Left lung (tissue), 10 donors: ENCODE measurements around the gene SLC34A3. TPM values are rescaled to one million over a fixed set of nuclear protein-coding genes. Genes with fewer than 3 reads are reported as not detected.

Experiments used
- ATAC-seq: fragments of 200-7000 bp; cut with Tn5 transposase; one replicate; pipeline ENCODE4 v1.9.1; 2020; ENCODE audit warnings: moderate library complexity
- DNase-seq, 4 donors: peaks; one replicate each; pipeline ENCODE4 v3.0.0-alpha.2; 2013 to 2020
- H3K27ac ChIP-seq, 2 donors: fragments of 200-600 bp; sonication (generic) in 1 of 2; one replicate each; pipeline versions ENCODE4 v1.5.0 to v1.8.0; 2020 to 2021
- H3K27me3 ChIP-seq, 2 donors: fragments of 200-600 bp; sonication (generic) in 1 of 2; one replicate each; pipeline versions ENCODE4 v1.5.0 to v1.8.0; 2020 to 2021
- H3K36me3 ChIP-seq, 2 donors: fragments of 200-600 bp; sonication (generic) in 1 of 2; one replicate each; pipeline versions ENCODE4 v1.5.0 to v1.8.0; 2020 to 2021
- H3K4me1 ChIP-seq, 2 donors: fragments of 200-600 bp; one replicate each; pipeline ENCODE4 v1.8.0; 2021
- H3K4me3 ChIP-seq, 2 donors: fragments of 200-600 bp; sonication (generic) in 1 of 2; one replicate each; pipeline versions ENCODE4 v1.5.0 to v1.8.0; 2020 to 2021; ENCODE audit warnings: mild to moderate bottlenecking in 1 of 2
- H3K9me3 ChIP-seq, 2 donors: fragments of 200-600 bp; sonication (generic) in 1 of 2; one replicate each; pipeline versions ENCODE4 v1.5.0 to v1.8.0; 2020 to 2021
- CTCF ChIP-seq, 2 donors: fragments of 200-600 bp; sonication (generic) in 1 of 2; IDR thresholded peaks; one replicate each; pipeline versions ENCODE4 v1.5.0 to v1.8.0; 2021; ENCODE audit warnings: antibody characterized with exemption in 2 of 2
- intact Hi-C, 2 donors: fragments of 100-400 bp; cut with DNase I; formaldehyde crosslinking; loops; one replicate each; pipeline versions ENCODE4 v1.11.2 to v1.14.2; 2022
- polyA plus RNA-seq, 6 donors: library from polyadenylated mRNA; unstranded; fragments of 120-200 nt; gene quantifications; one replicate each; pipeline ENCODE4 v1.2.1, GENCODE V29; 2013; ENCODE audit not compliant: insufficient read length in 6 of 6
- total RNA-seq, 2 donors: library from RNA; stranded (reverse); fragmentation: NEBNext Ultra II Directional; extraction: Animal tissue kit (Norgen Biotek cat#: 25700); gene quantifications; one replicate each; pipeline ENCODE4 v1.2.1, GENCODE V29; 2021
- donor health status: DM: no; HTN: yes; CAD: no.
- donor health status: DM: no; HTN: no; CAD: no.

SLC34A3 gene
- total and polyA plus RNA-seq, 8 donors, result 0.12 to 2.8 (median 1.7) TPM; not detected in 1

- Histone ChIP-seq H3K27ac (no peak overlapping the region), H3K27me3 (no peaks in the 10 kb centered on the region), H3K36me3 (peaks cover 0 to 68% of the 10 kb centered on the region in 2 donors), H3K9me3 (no peaks in the 10 kb centered on the region), H3K4me1 (peaks cover 22 to 35% of the 10 kb centered on the region in 2 donors), H3K4me3 (no peak overlapping the region)
- no peak for TF ChIP-seq CTCF (IDR thresholded peaks at IDR 0.05)
- intact Hi-C loops, result no loop called here
- no peak for DNase-seq
- ATAC-seq, result no peak
Measured at GRCh38 chr9:137184881-137185660, 45.6 kb upstream of the SLC34A3 start.

- ATAC-seq (no peak), DNase-seq (no peak)
- no peaks in the 10 kb centered on the region for H3K9me3 ChIP-seq
- TF ChIP-seq CTCF (IDR thresholded peaks at IDR 0.05), result no peak
- no peak overlapping the region for H3K4me3 ChIP-seq
- peaks cover 0 to 68% of the 10 kb centered on the region in 2 donors for H3K36me3 ChIP-seq
- intact Hi-C loops, result no loop called here
- no peaks in the 10 kb centered on the region for H3K27me3 ChIP-seq
- H3K4me1 ChIP-seq, result peaks cover 26 to 43% of the 10 kb centered on the region in 2 donors
- H3K27ac ChIP-seq, result no peak overlapping the region
Measured at GRCh38 chr9:137185921-137186320, 44.8 kb upstream of the SLC34A3 start.

- H3K4me1 ChIP-seq, result peaks cover 26 to 43% of the 10 kb centered on the region in 2 donors
- intact Hi-C loops, result no loop called here
- ATAC-seq, result no peak
Measured at GRCh38 chr9:137186385-137186784, 44.3 kb upstream of the SLC34A3 start.

GRCh38 chr9:137187386-137187785 is 43.3 kb upstream of the SLC34A3 start:
- Histone ChIP-seq H3K9me3 (no peaks in the 10 kb centered on the region), H3K27me3 (no peaks in the 10 kb centered on the region), H3K4me1 (peaks cover 26 to 43% of the 10 kb centered on the region in 2 donors), H3K27ac (no peak overlapping the region), H3K4me3 (peak overlapping the region; percentile 85 to 98), H3K36me3 (peaks cover 0 to 68% of the 10 kb centered on the region in 2 donors)
- ATAC-seq (no peak), DNase-seq (no peak)
- TF ChIP-seq CTCF (IDR thresholded peaks at IDR 0.05), result no peak
- intact Hi-C loops, result no loop called here

More at GRCh38 chr9:137186385-137186784, 44.3 kb upstream of the SLC34A3 start:
- DNase-seq, result no peak
- no peak for TF ChIP-seq CTCF (IDR thresholded peaks at IDR 0.05)
- Histone ChIP-seq H3K9me3 (no peaks in the 10 kb centered on the region), H3K27me3 (no peaks in the 10 kb centered on the region), H3K36me3 (peaks cover 0 to 68% of the 10 kb centered on the region in 2 donors), H3K4me3 (no peak overlapping the region), H3K27ac (no peak overlapping the region)

GRCh38 chr9:137188086-137188489 is 42.6 kb upstream of the SLC34A3 start:
- H3K36me3 ChIP-seq, result peaks cover 0 to 61% of the 10 kb centered on the region in 2 donors
- H3K4me1 ChIP-seq, result peaks cover 26 to 43% of the 10 kb centered on the region in 2 donors
- DNase-seq (no peak), ATAC-seq (no peak)
- peak overlapping the region; percentile 95 to 99 for H3K27ac ChIP-seq
- no peak for TF ChIP-seq CTCF (IDR thresholded peaks at IDR 0.05)
- H3K9me3 ChIP-seq, result no peaks in the 10 kb centered on the region
- no peaks in the 10 kb centered on the region for H3K27me3 ChIP-seq
- intact Hi-C loops, result no loop called here
- H3K4me3 ChIP-seq, result peak overlapping the region; percentile 85 to 98
